RKO (cell line): ENCODE measurements around the gene RIN2.

Experiments used
- DNase-seq: peaks from one replicate; pipeline ENCODE4 v3.0.0-alpha.2; 2016; ENCODE audit warnings: low spot score

Gene RIN2

GRCh38 chr20:19765266-19765665, 7.2 kb downstream of the RIN2 start:
- no peak for DNase-seq

GRCh38 chr20:19765913-19766312, 7.9 kb downstream of the RIN2 start:
- DNase-seq = no peak

DNA sequence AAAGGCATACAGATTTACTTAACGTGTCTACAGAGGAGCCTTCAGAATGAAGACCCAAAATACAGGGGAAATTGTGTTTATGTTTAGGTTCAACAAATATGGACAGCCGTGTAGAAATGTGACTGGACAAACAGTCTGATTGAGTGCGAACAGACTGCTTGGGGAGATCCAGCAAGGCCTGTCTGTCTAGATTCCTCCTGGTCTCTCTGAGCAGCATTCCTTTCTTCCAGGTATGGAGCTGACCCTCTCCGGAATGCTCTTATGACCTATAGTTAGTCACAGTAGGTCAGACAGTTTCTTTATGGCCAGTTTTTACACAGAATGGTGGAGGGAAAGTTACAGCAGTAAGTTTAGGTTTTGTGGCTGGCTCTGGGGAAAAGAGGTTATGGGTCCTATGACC, 9.0 kb downstream of the RIN2 start:
- no peak for DNase-seq

GRCh38 chr20:19768325-19768842, 10.3 kb downstream of the RIN2 start:
- DNase-seq = no peak

GRCh38 chr20:19769507-19769906, 11.4 kb downstream of the RIN2 start:
- DNase-seq = no peak

- DNase-seq = no peak
Measured at GRCh38 chr20:19770375-19770774, 12.3 kb downstream of the RIN2 start.

- DNase-seq = no peak
Measured at GRCh38 chr20:19771031-19771430, 13.0 kb downstream of the RIN2 start.

DNA sequence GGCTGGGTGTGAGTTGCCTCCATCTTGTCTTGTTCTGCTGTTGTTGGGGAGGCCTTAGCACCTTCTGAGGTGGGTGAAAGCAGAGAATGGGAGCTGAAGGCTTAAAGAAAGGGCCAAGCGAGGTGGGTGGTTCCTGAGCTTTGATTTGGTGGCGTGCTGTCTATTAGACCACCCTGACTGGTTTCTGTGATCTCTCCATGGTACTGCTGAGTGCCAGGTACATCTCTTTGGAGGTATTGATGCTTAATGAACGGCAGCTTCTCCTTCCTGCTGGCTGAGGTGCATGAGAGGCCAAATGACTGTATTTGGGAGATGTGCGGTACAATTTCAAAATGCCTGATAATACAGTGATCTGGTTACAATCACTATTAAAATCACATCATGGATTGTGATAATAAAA, 15.4 kb downstream of the RIN2 start:
- DNase-seq = no peak

- DNase-seq = no peak
Measured at GRCh38 chr20:19774135-19774933, 16.3 kb downstream of the RIN2 start.

DNA sequence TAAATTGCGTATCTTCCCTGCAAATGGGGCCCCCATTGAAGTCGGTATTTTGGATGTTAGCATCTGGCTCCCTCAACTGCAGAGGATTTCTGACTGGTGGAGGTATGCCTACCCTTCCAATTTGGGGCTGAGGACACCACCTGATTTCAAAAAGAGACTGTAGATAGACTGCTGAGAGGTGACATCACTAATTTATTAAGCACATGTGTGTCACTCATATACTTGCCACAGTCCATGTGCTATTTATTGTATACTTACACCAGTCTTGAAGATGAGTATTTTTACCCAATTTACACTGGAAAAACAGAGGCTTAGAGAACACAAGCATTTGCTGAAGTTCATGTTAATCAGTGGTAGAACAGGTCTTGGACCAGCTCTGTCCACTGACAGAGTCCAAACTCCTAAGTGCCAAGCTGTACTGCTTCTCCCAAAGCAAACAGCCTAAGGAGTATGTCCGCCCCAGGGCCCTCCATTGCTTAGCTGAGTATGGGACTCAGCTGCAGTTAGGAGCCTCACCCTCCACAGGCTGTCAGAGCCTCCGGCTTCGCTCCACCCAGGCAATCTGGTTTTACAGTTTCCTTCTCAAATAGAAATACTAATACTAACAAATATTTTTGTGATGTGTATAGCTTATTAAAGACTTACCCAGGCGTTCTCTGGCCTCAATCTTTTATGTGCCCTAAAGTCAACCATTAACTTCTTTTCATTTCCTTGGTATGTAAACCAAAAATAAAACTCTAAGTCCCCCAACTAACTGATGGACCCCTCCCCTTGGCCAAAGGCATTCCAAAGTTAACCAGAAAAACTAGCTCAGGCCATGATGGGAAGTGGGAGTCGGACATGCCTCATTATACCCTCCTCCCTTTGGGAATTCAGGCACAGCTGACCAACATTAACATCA, 17.5 kb downstream of the RIN2 start:
- no peak for DNase-seq

GRCh38 chr20:19777315-19777714, 19.3 kb downstream of the RIN2 start:
- no peak for DNase-seq

- no peak for DNase-seq
Measured at GRCh38 chr20:19777981-19778380, 19.9 kb downstream of the RIN2 start.

DNA sequence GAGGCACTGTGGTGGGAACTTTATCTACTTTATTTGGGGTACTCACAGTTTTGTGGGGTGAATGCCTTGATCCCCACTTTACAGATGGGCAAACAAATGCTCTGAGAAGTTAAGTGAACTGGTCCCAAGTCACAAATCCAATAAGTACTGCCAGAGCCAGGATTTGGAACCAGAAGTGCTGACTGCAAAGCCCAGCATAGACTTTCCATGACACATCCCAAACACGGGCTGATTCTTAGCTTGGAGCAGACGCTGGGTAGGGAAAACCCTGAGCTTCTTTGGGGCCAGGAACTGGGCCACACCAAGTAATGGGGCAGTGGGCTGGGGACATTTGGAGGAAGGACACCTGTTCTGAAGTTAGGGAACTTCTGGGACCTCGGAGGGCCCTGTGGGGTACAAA, 20.3 kb downstream of the RIN2 start:
- no peak for DNase-seq

DNA sequence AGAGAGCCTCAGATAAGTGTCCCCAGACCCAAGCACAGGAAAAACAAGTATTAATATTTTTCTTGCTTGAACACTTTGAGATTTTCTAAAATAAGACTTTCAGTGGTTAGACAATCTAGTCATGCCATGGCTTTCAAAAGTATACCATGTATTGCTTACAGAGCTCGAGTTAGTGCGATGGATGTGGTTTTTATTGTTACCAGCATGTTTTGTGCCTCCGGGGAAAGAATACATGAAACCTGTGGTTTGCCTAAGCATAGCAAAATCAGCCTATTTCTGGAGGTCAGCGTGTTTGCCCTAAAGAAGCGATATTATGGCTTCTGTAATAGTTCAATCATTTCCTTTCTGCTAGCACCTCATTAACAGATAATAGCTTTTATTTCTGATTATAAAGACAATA, 21.6 kb downstream of the RIN2 start:
- DNase-seq = no peak

GRCh38 chr20:19780261-19780660, 22.2 kb downstream of the RIN2 start:
- no peak for DNase-seq

DNA sequence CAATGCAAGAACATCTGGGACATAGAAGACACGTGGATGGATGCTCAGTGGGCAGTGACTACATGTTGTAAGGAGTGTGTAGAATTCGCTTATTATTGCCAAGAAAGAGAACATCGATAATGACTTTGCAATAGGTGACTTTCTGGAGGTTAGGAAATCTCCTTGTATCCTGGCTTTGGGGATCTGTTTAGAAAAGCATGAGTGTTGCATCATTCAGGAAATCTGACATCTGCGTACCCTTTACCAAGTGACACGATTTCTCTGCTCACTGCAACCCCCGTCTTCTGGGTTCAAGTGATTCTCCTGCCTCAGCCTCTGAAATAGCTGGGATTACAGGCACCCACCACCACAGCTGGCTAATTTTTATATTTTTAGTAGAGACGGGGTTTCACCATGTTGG, 23.2 kb downstream of the RIN2 start:
- DNase-seq = no peak

- no peak for DNase-seq
Measured at GRCh38 chr20:19782669-19783068, 24.6 kb downstream of the RIN2 start.

DNA sequence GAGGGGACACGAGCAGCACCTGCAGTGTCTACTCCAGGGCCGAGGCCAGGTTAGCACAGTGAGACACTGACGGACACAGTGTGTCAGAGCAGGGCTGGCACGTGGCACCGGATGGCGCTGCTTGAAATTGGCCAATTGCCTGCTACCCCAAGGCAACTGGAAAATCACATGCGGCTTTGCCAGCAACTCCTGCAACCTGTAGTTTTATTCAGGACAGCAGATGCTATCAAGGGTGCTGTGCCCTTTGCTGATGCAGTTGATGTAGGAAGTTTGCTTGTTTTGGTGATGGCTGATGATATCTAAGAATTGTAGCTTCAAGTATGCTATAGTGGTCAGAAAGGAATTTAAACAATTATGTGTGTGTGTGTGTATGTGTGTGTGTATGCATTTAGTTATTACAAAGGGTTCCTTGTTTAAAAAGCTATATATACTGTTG, 25.9 kb downstream of the RIN2 start:
- DNase-seq = no peak

DNA sequence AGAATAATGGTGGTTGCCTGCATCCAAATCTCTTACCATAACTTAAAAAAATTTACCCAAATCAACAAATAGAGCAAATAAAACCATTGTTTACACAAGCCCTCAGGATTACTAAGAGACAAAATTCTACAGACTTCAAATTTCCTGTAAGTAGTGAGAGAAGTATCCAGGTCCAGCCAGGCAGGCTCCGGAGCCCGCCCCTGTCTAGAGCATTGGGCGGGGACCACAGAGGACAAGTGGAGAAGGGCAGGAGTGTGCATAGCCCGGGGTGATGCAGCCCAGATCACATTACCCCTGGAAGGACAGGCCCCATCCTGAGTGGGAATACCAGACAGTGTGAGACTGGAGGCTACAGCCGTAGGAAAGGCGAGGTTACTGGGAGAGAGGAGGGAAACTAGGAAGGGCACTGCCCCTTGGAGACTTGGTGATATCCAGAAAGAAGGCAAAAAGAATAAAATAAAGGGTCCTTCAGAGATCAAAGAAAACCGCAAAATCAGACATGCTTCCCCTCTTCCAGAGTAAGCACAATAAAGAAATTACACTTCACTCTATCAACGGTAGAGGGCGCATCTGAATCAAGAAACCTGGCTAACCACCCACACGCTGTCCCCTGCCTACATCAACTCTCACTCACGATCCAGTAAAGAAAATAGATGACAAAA, 26.6 kb downstream of the RIN2 start:
- DNase-seq = peak; percentile 84

GRCh38 chr20:19785173-19785982, 27.3 kb downstream of the RIN2 start:
- DNase-seq = no peak

GRCh38 chr20:19785983-19786285, 27.9 kb downstream of the RIN2 start:
- no peak for DNase-seq

GRCh38 chr20:19786311-19786710, 28.3 kb downstream of the RIN2 start:
- DNase-seq = no peak
